Heart left ventricle (tissue), 13 donors: Measurements from ENCODE around the gene SNX2.

Source experiments
- CTCF ChIP-seq, 12 donors: fragments of 200-600 bp; sonication (generic) in 4 of 12; IDR thresholded peaks; one replicate each; pipeline versions ENCODE4 v1.5.0 to v1.8.0; 2018 to 2022; ENCODE audit warnings: antibody characterized with exemption in 12 of 12, mild to moderate bottlenecking in 5 of 12
- POLR2A ChIP-seq, 2 donors: fragments of 450-650 bp; IDR thresholded peaks; one replicate each; pipeline ENCODE4 v1.6.1; 2017; ENCODE audit warnings: antibody characterized with exemption in 2 of 2, mild to moderate bottlenecking in 2 of 2, moderate library complexity in 2 of 2
- donor health status: ischemic (EF 13 %, LVEDD 7.1; RV severe dilation, severe dysfunction).
- donor health status: DM: no; HTN: yes; CAD: no.
- donor health status: DM: no; HTN: no; CAD: no.
- donor health status: ischemic (EF 25% LVEDD 6.9; RV normal size, moderate dysfunction).
- donor health status: ischemic (EF 25% LVEDD 5.7; RV mildly dilated, moderate dysfunction).
- donor health status: ischemic (EF 35%, LVEDD 5.7; RV mildly dilated, moderate dysfunction).
- donor health status: nonischemic (EF 11% LVEDD 7.7; RV severe dilation, severe dysfunction).
- donor health status: DM: yes; HTN: yes; CAD: no.
- donor health status: PGD.
- donor health status: ischemic (EF 29% LVEDD 5.4; RV normal size, mild dysfunction).
- donor health status: nonischemic (EF 23%, LVEDD 6.1; RV moderate dilation, normal function).

GRCh38 chr5:122781465-122781864, 6.6 kb downstream of the SNX2 start:
- no peak for TF ChIP-seq POLR2A (IDR thresholded peaks at IDR 0.05)
- no peak for TF ChIP-seq CTCF (IDR thresholded peaks at IDR 0.05)
